SK-N-SH treated with all-trans-retinoic acid at 6 μM for 48 hours (cell line): ENCODE results near the gene ARL10.

ENCODE experiments used
- ATAC-seq: fragments of 200-7000 bp; cut with Tn5 transposase; 3 replicates; pipeline ENCODE4 v1.9.1; 2020; ENCODE audit warnings: mild to moderate bottlenecking, moderate library complexity
- ARNTL ChIP-seq: fragments of 450-650 bp; formaldehyde crosslinking; IDR thresholded peaks from 2 replicates; pipeline ENCODE4 v1.5.0; 2020; ENCODE audit warnings: low read depth, mild to moderate bottlenecking, moderate library complexity, borderline replicate concordance
- BACH2 ChIP-seq: fragments of 250-450 bp; sonication (Bioruptor Pico); IDR thresholded peaks from 2 replicates; pipeline ENCODE4 v1.9.0; 2021; ENCODE audit warnings: mild to moderate bottlenecking, borderline replicate concordance
- CREB5 ChIP-seq: fragments of 250-450 bp; sonication (Bioruptor Pico); IDR thresholded peaks from 2 replicates; pipeline ENCODE4 v1.5.1; 2020; ENCODE audit warnings: low read depth, mild to moderate bottlenecking, moderate library complexity
- CSDC2 ChIP-seq: fragments of 250-450 bp; sonication (Bioruptor Pico); IDR thresholded peaks from 2 replicates; pipeline ENCODE4 v1.5.0; 2020; ENCODE audit warnings: mild to moderate bottlenecking, moderate library complexity
- CSRNP3 ChIP-seq: fragments of 250-450 bp; sonication (Bioruptor Pico); IDR thresholded peaks from 2 replicates; pipeline ENCODE4 v1.5.1; 2021; ENCODE audit warnings: mild to moderate bottlenecking, moderate library complexity
- ESRRG ChIP-seq: fragments of 250-450 bp; sonication (Bioruptor Pico); IDR thresholded peaks from 2 replicates; pipeline ENCODE4 v1.6.1; 2021; ENCODE audit warnings: mild to moderate bottlenecking
- GLIS3 ChIP-seq: fragments of 250-450 bp; sonication (Bioruptor Pico); IDR thresholded peaks from 2 replicates; pipeline ENCODE4 v1.5.0; 2020; ENCODE audit warnings: mild to moderate bottlenecking, moderate library complexity
- ISL1 ChIP-seq: fragments of 250-450 bp; sonication (Bioruptor Pico); IDR thresholded peaks from 2 replicates; pipeline ENCODE4 v2.1.2; 2022; ENCODE audit warnings: mild to moderate bottlenecking, moderate library complexity
- OSR1 ChIP-seq: fragments of 250-450 bp; sonication (Bioruptor Pico); IDR thresholded peaks from 2 replicates; pipeline ENCODE4 v1.8.0; 2022; ENCODE audit warnings: moderate library complexity, mild to moderate bottlenecking, inconsistent platforms
- PATZ1 ChIP-seq: fragments of 250-450 bp; sonication (Bioruptor Pico); IDR thresholded peaks from 2 replicates; pipeline ENCODE4 v1.8.0; 2020; ENCODE audit warnings: mild to moderate bottlenecking, moderate library complexity, borderline replicate concordance
- POU6F1 ChIP-seq: fragments of 250-450 bp; sonication (Bioruptor Pico); IDR thresholded peaks from 2 replicates; pipeline ENCODE4 v1.8.0; 2021; ENCODE audit warnings: low read depth, mild to moderate bottlenecking, moderate library complexity, borderline replicate concordance
- PPARA ChIP-seq: fragments of 250-450 bp; sonication (Bioruptor Pico); IDR thresholded peaks from 2 replicates; pipeline ENCODE4 v1.5.0; 2020; ENCODE audit warnings: mild to moderate bottlenecking, borderline replicate concordance
- RARB ChIP-seq: fragments of 250-450 bp; sonication (Bioruptor Pico); IDR thresholded peaks from 2 replicates; pipeline ENCODE4 v1.8.0; 2021; ENCODE audit warnings: mild to moderate bottlenecking, moderate library complexity
- SNAI2 ChIP-seq: fragments of 250-450 bp; sonication (Bioruptor Pico); IDR thresholded peaks from 2 replicates; pipeline ENCODE4 v1.5.0; 2020; ENCODE audit warnings: mild to moderate bottlenecking, moderate library complexity
- TCF4 ChIP-seq: fragments of 250-450 bp; sonication (Bioruptor Pico); IDR thresholded peaks from 2 replicates; pipeline ENCODE4 v1.8.0; 2021; ENCODE audit warnings: mild to moderate bottlenecking, moderate library complexity, borderline replicate concordance
- TOX ChIP-seq: fragments of 250-450 bp; sonication (Bioruptor Pico); IDR thresholded peaks from 2 replicates; pipeline ENCODE4 v1.8.0; 2021; ENCODE audit warnings: mild to moderate bottlenecking, moderate library complexity, borderline replicate concordance
- TSHZ2 ChIP-seq: fragments of 250-450 bp; sonication (Bioruptor Pico); IDR thresholded peaks from 2 replicates; pipeline ENCODE4 v1.5.0; 2020; ENCODE audit warnings: mild to moderate bottlenecking, moderate library complexity
- ZC3H10 ChIP-seq: fragments of 250-450 bp; sonication (Bioruptor Pico); IDR thresholded peaks from 2 replicates; pipeline ENCODE4 v1.5.1; 2021; ENCODE audit warnings: mild to moderate bottlenecking, moderate library complexity
- ZFP3 ChIP-seq: fragments of 250-450 bp; sonication (Bioruptor Pico); IDR thresholded peaks from 2 replicates; pipeline ENCODE4 v1.5.0; 2020; ENCODE audit warnings: mild to moderate bottlenecking, moderate library complexity
- ZNF565 ChIP-seq: fragments of 450-650 bp; formaldehyde crosslinking; conservative IDR thresholded peaks from 2 replicates; pipeline ENCODE4 v1.5.0; 2020; ENCODE audit warnings: low read depth, mild to moderate bottlenecking, moderate library complexity
- ZNF70 ChIP-seq: fragments of 450-650 bp; formaldehyde crosslinking; IDR thresholded peaks from 2 replicates; pipeline ENCODE4 v1.5.0; 2020; ENCODE audit warnings: mild to moderate bottlenecking, moderate library complexity

ARL10 gene

GRCh38 chr5:176334031-176334770, 31.1 kb upstream of the ARL10 start:
- no peak for ATAC-seq
- TF ChIP-seq SNAI2 (CRISPR knock-in tag) (no peak), CSDC2 (no peak), PATZ1 (no peak), TOX (CRISPR knock-in tag) (no peak), ESRRG (CRISPR knock-in tag) (no peak), ZFP3 (no peak), GLIS3 (CRISPR knock-in tag) (no peak), ZC3H10 (CRISPR knock-in tag) (no peak)
- TF ChIP-seq, all 23 proteins: peak for 0

- no peak for ATAC-seq
- no peak for TF ChIP-seq ZC3H10 (CRISPR knock-in tag)
- TF ChIP-seq TSHZ2: no peak
- no peak for TF ChIP-seq RARB (CRISPR knock-in tag)
- TF ChIP-seq ZNF70: no peak
- TF ChIP-seq ISL1 (CRISPR knock-in tag): no peak
- no peak for TF ChIP-seq SNAI2 (CRISPR knock-in tag)
- no peak for TF ChIP-seq PPARA (CRISPR knock-in tag)
Observed at GRCh38 chr5:176337913-176338312, 27.4 kb upstream of the ARL10 start.

- TF ChIP-seq CREB5 (CRISPR knock-in tag) (no peak), BACH2 (CRISPR knock-in tag) (no peak), ZNF70 (no peak)
- no peak for ATAC-seq
Observed at GRCh38 chr5:176339304-176339703, 26.0 kb upstream of the ARL10 start.

- ATAC-seq: no peak
- no peak for TF ChIP-seq BACH2 (CRISPR knock-in tag)
- TF ChIP-seq CSRNP3: no peak
Observed at GRCh38 chr5:176341325-176342157, 23.7 kb upstream of the ARL10 start.

GRCh38 chr5:176342158-176342483, 23.2 kb upstream of the ARL10 start:
- no peak for ATAC-seq
- TF ChIP-seq CSDC2: no peak
- TF ChIP-seq ISL1 (CRISPR knock-in tag): no peak
- TF ChIP-seq GLIS3 (CRISPR knock-in tag): no peak
- TF ChIP-seq ZNF565 (CRISPR knock-in tag): no peak
- TF ChIP-seq ZFP3: no peak
- no peak for TF ChIP-seq ARNTL (CRISPR knock-in tag)
- no peak for TF ChIP-seq PPARA (CRISPR knock-in tag)
- no peak for TF ChIP-seq SNAI2 (CRISPR knock-in tag)
- TF ChIP-seq OSR1: no peak
- TF ChIP-seq POU6F1: no peak
- no peak for TF ChIP-seq RARB (CRISPR knock-in tag)
- no peak for TF ChIP-seq TCF4 (CRISPR knock-in tag)
- no peak for TF ChIP-seq TOX (CRISPR knock-in tag)
- TF ChIP-seq BACH2 (CRISPR knock-in tag): no peak
- no peak for TF ChIP-seq ESRRG (CRISPR knock-in tag)
- TF ChIP-seq, all 23 proteins: peak for 0
